H1 (cell line): ENCODE measurements around the gene TSGA10. TPM values are rescaled to one million over a fixed set of nuclear protein-coding genes. Genes with fewer than 3 reads are reported as not detected.

Source experiments
- CTCF ChIA-PET: fragments of 300-600 bp; sonication (Branson Sonifier 250); formaldehyde crosslinking; loops from one replicate; lab custom pipeline; 2021; ENCODE audit not compliant: partially characterized antibody; lab: Charles Lee
- POLR2A ChIA-PET: fragments of 300-600 bp; sonication (Branson Sonifier 250); formaldehyde crosslinking; loops from one replicate; lab custom pipeline; 2021; ENCODE audit warnings: inconsistent platforms; ENCODE audit not compliant: partially characterized antibody; lab: Charles Lee
- DNase-seq, 2 experiments: peaks; one replicate each; pipeline versions ENCODE4 v3.0.0 to v3.0.0-alpha.2; 2010 to 2022; ENCODE audit warnings: low spot score in 2 of 2, low read depth in 1 of 2, mixed read lengths in 1 of 2
- FAIRE-seq: peaks from 2 replicates; lab custom pipeline; 2011; peaks lifted over from hg19 to GRCh38; lab: Jason Lieb, UNC
- H2AFZ ChIP-seq: 2 replicates; pipeline ENCODE4 v1.8.1; 2012; ENCODE audit warnings: low read length, inconsistent platforms
- H2AK5ac ChIP-seq: 2 replicates; pipeline ENCODE4 v1.6.1; 2013; ENCODE audit warnings: low read depth, low read length
- H2BK120ac ChIP-seq: replicated peaks from 2 replicates; pipeline ENCODE3; 2013; ENCODE audit warnings: low read depth, low read length, inconsistent platforms
- H2BK12ac ChIP-seq: 2 replicates; pipeline ENCODE4 v1.6.1; 2013; ENCODE audit warnings: low read depth, low read length
- H2BK15ac ChIP-seq: 2 replicates; pipeline ENCODE4 v1.6.1; 2013; ENCODE audit warnings: low read length
- H2BK20ac ChIP-seq: 2 replicates; pipeline ENCODE4 v1.6.1; 2013; ENCODE audit warnings: low read length
- H2BK5ac ChIP-seq: 2 replicates; pipeline ENCODE4 v1.6.1; 2013; ENCODE audit warnings: low read depth, low read length
- H3K14ac ChIP-seq: 2 replicates; pipeline ENCODE4 v1.6.1; 2013; ENCODE audit warnings: inconsistent platforms; ENCODE audit not compliant: insufficient read length
- H3K18ac ChIP-seq: 2 replicates; pipeline ENCODE4 v1.6.1; 2013; ENCODE audit warnings: low read length; ENCODE audit errors: extremely low read depth
- H3K23ac ChIP-seq: 2 replicates; pipeline ENCODE4 v1.6.1; 2013; ENCODE audit warnings: inconsistent platforms; ENCODE audit not compliant: insufficient read length
- H3K23me2 ChIP-seq: 2 replicates; pipeline ENCODE4 v1.6.1; 2013; ENCODE audit warnings: low read depth, low read length
- H3K27ac ChIP-seq: 2 replicates; pipeline ENCODE4 v1.6.1; 2011; ENCODE audit warnings: low read depth, low read length, inconsistent platforms
- H3K27me3 ChIP-seq, 4 experiments: replicated peaks in 1 of 4; 1 replicate in 1 of 4; 2 replicates in 3 of 4; pipeline versions ENCODE4 v1.6.1 to v1.8.1; 2011 to 2013; ENCODE audit warnings: low read length in 3 of 4, mild to moderate bottlenecking in 3 of 4, inconsistent platforms in 2 of 4, mixed read lengths in 2 of 4, moderate library complexity in 1 of 4; ENCODE audit not compliant: control insufficient read depth in 3 of 4, insufficient read depth in 3 of 4; ENCODE audit errors: extremely low read depth in 1 of 4
- H3K36me3 ChIP-seq, 4 experiments: 2 replicates each; pipeline versions ENCODE4 v1.6.1 to v1.8.1; 2011 to 2013; ENCODE audit warnings: mild to moderate bottlenecking in 4 of 4, low read length in 3 of 4, moderate library complexity in 2 of 4, control low read depth in 1 of 4, inconsistent platforms in 1 of 4; ENCODE audit not compliant: insufficient read depth in 4 of 4, control insufficient read depth in 2 of 4
- H3K4ac ChIP-seq: replicated peaks from 2 replicates; pipeline ENCODE3; 2013; ENCODE audit warnings: low read length, low read depth, mixed read lengths, inconsistent platforms; ENCODE audit not compliant: insufficient read length
- H3K4me1 ChIP-seq, 4 experiments: replicated peaks in 1 of 4; 1 replicate in 1 of 4; 2 replicates in 3 of 4; pipeline versions ENCODE4 v1.6.1 to v1.8.1; 2011 to 2013; ENCODE audit warnings: low read length in 3 of 4, inconsistent platforms in 2 of 4, mixed read lengths in 1 of 4; ENCODE audit not compliant: insufficient read depth in 4 of 4, control insufficient read depth in 3 of 4
- H3K4me2 ChIP-seq, 2 experiments: 2 replicates each; pipeline versions ENCODE4 v1.6.1 to v1.8.1; 2011 to 2013; ENCODE audit warnings: low read depth in 2 of 2, low read length in 2 of 2, control low read depth in 1 of 2, inconsistent platforms in 1 of 2, mild to moderate bottlenecking in 1 of 2; ENCODE audit not compliant: insufficient read depth in 1 of 2
- H3K4me3 ChIP-seq, 4 experiments: fragments of 200-600, 300-600 bp in 1 of 4; sonication (generic), shearing (Covaris generic), sonication (Bioruptor Twin) in 1 of 4; 2 replicates each; pipeline versions ENCODE4 v1.5.1 to v1.8.1; 2011 to 2016; ENCODE audit warnings: low read length in 4 of 4, low read depth in 3 of 4, control low read depth in 2 of 4, inconsistent platforms in 2 of 4, mild to moderate bottlenecking in 2 of 4, mixed read lengths in 1 of 4, moderate library complexity in 1 of 4; ENCODE audit not compliant: insufficient read depth in 2 of 4; ENCODE audit errors: extremely low read depth in 1 of 4
- H3K56ac ChIP-seq: replicated peaks from 2 replicates; pipeline ENCODE3; 2013; ENCODE audit warnings: low read depth, mild to moderate bottlenecking, mixed read lengths, low read length, inconsistent platforms; ENCODE audit not compliant: insufficient read length
- H3K79me1 ChIP-seq: 2 replicates; pipeline ENCODE4 v1.6.1; 2013; ENCODE audit warnings: low read depth, low read length, control low read depth
- H3K79me2 ChIP-seq, 2 experiments: 2 replicates each; pipeline versions ENCODE4 v1.6.1 to v1.8.1; 2012 to 2013; ENCODE audit warnings: low read length in 2 of 2, mild to moderate bottlenecking in 2 of 2, inconsistent platforms in 1 of 2; ENCODE audit not compliant: insufficient read depth in 2 of 2, control insufficient read depth in 1 of 2
- H3K9ac ChIP-seq, 4 experiments: replicated peaks in 1 of 4; 1 replicate in 1 of 4; 2 replicates in 3 of 4; pipeline versions ENCODE4 v1.6.1 to v1.8.1; 2011 to 2013; ENCODE audit warnings: low read depth in 3 of 4, low read length in 3 of 4, control low read depth in 2 of 4, mild to moderate bottlenecking in 2 of 4, moderate library complexity in 2 of 4, inconsistent platforms in 1 of 4; ENCODE audit errors: extremely low read depth in 1 of 4
- H3K9me3 ChIP-seq, 2 experiments: 2 replicates each; pipeline versions ENCODE4 v1.6.1 to v1.8.1; 2012 to 2013; ENCODE audit warnings: mild to moderate bottlenecking in 2 of 2, moderate library complexity in 2 of 2, control low read depth in 1 of 2, inconsistent platforms in 1 of 2, low read depth in 1 of 2, low read length in 1 of 2, mixed read lengths in 1 of 2; ENCODE audit not compliant: insufficient read depth in 2 of 2
- H4K20me1 ChIP-seq, 2 experiments: replicated peaks in 1 of 2; 2 replicates each; pipeline versions ENCODE3 to v1.8.1; 2011 to 2013; ENCODE audit warnings: inconsistent platforms in 2 of 2, low read length in 2 of 2, mild to moderate bottlenecking in 1 of 2; ENCODE audit not compliant: insufficient read depth in 2 of 2, control insufficient read depth in 1 of 2
- H4K5ac ChIP-seq: 2 replicates; pipeline ENCODE4 v1.6.1; 2013; ENCODE audit warnings: low read length, low read depth, mixed read lengths, inconsistent platforms; ENCODE audit not compliant: insufficient read length
- H4K8ac ChIP-seq: 2 replicates; pipeline ENCODE4 v1.8.0; 2013; ENCODE audit warnings: mild to moderate bottlenecking, moderate library complexity, low read length, inconsistent platforms; ENCODE audit not compliant: insufficient read depth; ENCODE audit errors: extremely low read depth
- H4K91ac ChIP-seq: replicated peaks from 2 replicates; pipeline ENCODE3; 2013; ENCODE audit warnings: low read length, mixed read lengths, inconsistent platforms; ENCODE audit not compliant: insufficient read length
- CBX8 ChIP-seq: fragments of 300-800, 300-1000 bp; sonication (generic); IDR thresholded peaks from 2 replicates; pipeline ENCODE4 v1.7.1; 2016; ENCODE audit warnings: low read depth, low read length, borderline replicate concordance
- CHD2 ChIP-seq: IDR thresholded peaks from 2 replicates; pipeline ENCODE4 v1.6.1; 2012; ENCODE audit warnings: low read length, improper control_type of control experiment
- EZH2 ChIP-seq: fragments of 200-600 bp; sonication (generic); IDR thresholded peaks from 2 replicates; pipeline ENCODE4 v1.7.1; 2012; ENCODE audit warnings: low read depth, mild to moderate bottlenecking, moderate library complexity, low read length, inconsistent platforms; ENCODE audit not compliant: severe bottlenecking
- FOSL1 ChIP-seq: IDR thresholded peaks from 2 replicates; pipeline ENCODE4 v1.6.1; 2011; ENCODE audit warnings: mild to moderate bottlenecking, low read depth, low read length, moderate library complexity; ENCODE audit not compliant: insufficient read depth
- NANOG ChIP-seq: IDR thresholded peaks from 2 replicates; pipeline ENCODE4 v1.6.1; 2011; ENCODE audit warnings: low read length, low read depth, mild to moderate bottlenecking, inconsistent platforms; ENCODE audit not compliant: insufficient read depth, poor library complexity, severe bottlenecking
- PHF8 ChIP-seq: fragments of 200-600 bp; sonication (generic); conservative IDR thresholded peaks from 2 replicates; pipeline ENCODE4 v1.7.1; 2012; ENCODE audit warnings: low read depth, mild to moderate bottlenecking, inconsistent platforms, low read length, moderate library complexity
- RBBP5 ChIP-seq: IDR thresholded peaks from 2 replicates; pipeline ENCODE4 v1.7.1; 2012; ENCODE audit warnings: low read depth, mild to moderate bottlenecking, inconsistent platforms, low read length, moderate library complexity, borderline replicate concordance
- RNF2 ChIP-seq: fragments of 200-900, 300-1000 bp; sonication (generic); IDR thresholded peaks from 2 replicates; pipeline ENCODE4 v1.7.1; 2016; ENCODE audit warnings: borderline replicate concordance, low read depth, mild to moderate bottlenecking, antibody characterized with exemption, low read length; ENCODE audit not compliant: poor library complexity, severe bottlenecking; ENCODE audit errors: missing control alignments
- SIN3A ChIP-seq, 2 experiments: IDR thresholded peaks in 1 of 2; conservative IDR thresholded peaks in 1 of 2; 2 replicates each; pipeline ENCODE4 v1.6.1; 2011 to 2012; ENCODE audit warnings: low read length in 2 of 2, improper control_type of control experiment in 1 of 2, low read depth in 1 of 2, mild to moderate bottlenecking in 1 of 2
- SP1 ChIP-seq: IDR thresholded peaks from 2 replicates; pipeline ENCODE4 v1.6.1; 2011; ENCODE audit warnings: low read depth, low read length
- SUZ12 ChIP-seq: fragments of 200-600 bp; sonication (generic); IDR thresholded peaks from 2 replicates; pipeline ENCODE4 v1.6.1; 2012; ENCODE audit warnings: mild to moderate bottlenecking, inconsistent platforms, low read length, moderate library complexity, mixed read lengths
- TCF12 ChIP-seq: IDR thresholded peaks from 2 replicates; pipeline ENCODE4 v1.6.1; 2011; ENCODE audit warnings: low read depth, mild to moderate bottlenecking, low read length
- WGBS, 2 experiments: shearing (Covaris generic) in 1 of 2; methylation state at CpG; one replicate each; pipeline versions ENCODE4 v1.1.6 to v1.1.7; 2013 to 2015; ENCODE audit warnings: low lambda C conversion rate in 2 of 2, mixed read lengths in 2 of 2, inconsistent platforms in 1 of 2, low coverage in 1 of 2, missing lambda C conversion rate in 1 of 2; ENCODE audit not compliant: insufficient replicate concordance in 2 of 2, insufficient coverage in 1 of 2, insufficient read length in 1 of 2; ENCODE audit errors: extremely low coverage in 1 of 2, missing lambda C conversion rate in 1 of 2; 5-methylcytosine and 5-hydroxymethylcytosine counted together
- polyA plus RNA-seq, 7 experiments: library from polyadenylated mRNA; depleted of rRNA in 3 of 7; stranded (reverse) in 5 of 7; unstranded in 2 of 7; fragments of >200 nt in 5 of 7; fragments of 200-250 nt in 2 of 7; gene quantifications; 1 replicate in 5 of 7; 2 replicates in 1 of 7; 4 replicates in 1 of 7; pipeline versions ENCODE4 v1.2.1 to v1.2.3, GENCODE V29; 2011 to 2013; ENCODE audit warnings: missing spikeins in 2 of 7, mixed read lengths in 2 of 7
- total RNA-seq: library from RNA; stranded (reverse); fragmentation: NEBNext Ultra II Directional; extraction: Animal tissue kit (Norgen Biotek cat#: 25700); gene quantifications from 2 replicates; pipeline ENCODE4 v1.2.1, GENCODE V29; 2021
- TF ChIP-seq, protein P1 (sequence below): IDR thresholded peaks from 2 replicates; pipeline ENCODE4 v1.6.1; 2012; ENCODE audit warnings: inconsistent platforms

TSGA10 gene
- total and polyA plus RNA-seq, 2 of the 8 experiments (the other 6 are each of a cell fraction or from before 2014, with no cell fraction given): 2.2 to 7.4 TPM

DNA sequence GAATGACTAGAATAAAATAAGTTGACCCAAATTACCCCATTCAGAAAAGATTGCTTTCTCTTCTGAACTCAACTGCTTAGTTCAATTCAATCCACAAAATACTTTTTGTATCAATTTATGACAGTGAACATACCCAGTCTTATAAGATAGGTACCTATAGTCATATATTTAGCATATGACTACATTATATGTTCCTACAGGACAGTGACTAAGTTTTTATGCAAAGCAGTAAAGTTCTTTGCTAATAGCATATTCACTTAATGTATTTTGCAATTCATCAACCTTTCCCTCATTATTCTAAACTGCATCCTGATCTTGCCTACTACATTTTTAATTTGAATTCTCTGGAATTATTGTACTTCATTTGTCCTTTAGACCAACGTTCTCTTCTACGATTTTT, 43.5 kb downstream of the TSGA10 start:
- Histone ChIP-seq H2BK12ac (no peak overlapping the region), H3K56ac (no peak overlapping the region), H4K5ac (no peak overlapping the region), H4K8ac (no peak overlapping the region), H3K27ac (no peak overlapping the region), H2AFZ (no peak overlapping the region), H2BK15ac (no peak overlapping the region), H3K4me2 (no peak overlapping the region), H3K23ac (no peak overlapping the region), H2BK5ac (no peak overlapping the region), H2AK5ac (no peak overlapping the region), H3K79me2 (no peaks in the 10 kb centered on the region), H3K4ac (no peak overlapping the region), H3K23me2 (no peaks in the 10 kb centered on the region), H3K18ac (no peak overlapping the region), H3K36me3 (no peaks in the 10 kb centered on the region), H3K27me3 (no peaks in the 10 kb centered on the region), H3K79me1 (no peaks in the 10 kb centered on the region), H3K9ac (no peak overlapping the region), H4K91ac (no peak overlapping the region), H2BK20ac (no peak overlapping the region), H3K4me3 (no peak overlapping the region), H2BK120ac (no peak overlapping the region), H3K4me1 (no peaks in the 10 kb centered on the region), H3K9me3 (no peaks in the 10 kb centered on the region), H4K20me1 (no peaks in the 10 kb centered on the region), H3K14ac (no peak overlapping the region)
- ChIA-PET POLR2A (no interaction called here), CTCF (no interaction called here)
- no peak for FAIRE-seq
- 91% methylated on average over 2 of the region's 2 CpGs; no CpG with 5 or more reads in 1 of the 2 experiments for WGBS, 2 experiments
- no peak for DNase-seq
- TF ChIP-seq CHD2: no peak
- TF ChIP-seq RNF2: no peak
- TF ChIP-seq TCF12: no peak
- TF ChIP-seq SIN3A (conservative IDR thresholded peaks at IDR 0.05 in 1 of 2, IDR thresholded peaks at IDR 0.05 in 1 of 2; ENCODE audit: low read depth in 1 of 2, low read length in 2 of 2): no peak
- TF ChIP-seq CBX8: no peak
- no peak for TF ChIP-seq SUZ12
- TF ChIP-seq RBBP5: no peak
- TF ChIP-seq, protein P1, sequence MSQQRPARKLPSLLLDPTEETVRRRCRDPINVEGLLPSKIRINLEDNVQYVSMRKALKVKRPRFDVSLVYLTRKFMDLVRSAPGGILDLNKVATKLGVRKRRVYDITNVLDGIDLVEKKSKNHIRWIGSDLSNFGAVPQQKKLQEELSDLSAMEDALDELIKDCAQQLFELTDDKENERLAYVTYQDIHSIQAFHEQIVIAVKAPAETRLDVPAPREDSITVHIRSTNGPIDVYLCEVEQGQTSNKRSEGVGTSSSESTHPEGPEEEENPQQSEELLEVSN: no peak
- TF ChIP-seq FOSL1: no peak
- no peak for TF ChIP-seq SP1
- TF ChIP-seq EZH2: no peak
- TF ChIP-seq NANOG: no peak
- no peak for TF ChIP-seq PHF8
